Natural killer cell (primary cell): Measurements from ENCODE around the gene HMCN2. TPM values are rescaled to one million over a fixed set of nuclear protein-coding genes. Genes with fewer than 3 reads are reported as not detected.

ENCODE experiments used
- ATAC-seq, 3 donors: fragments of 150-1000 bp in 2 of 3; fragments of 200-7000 bp in 1 of 3; cut with Tn5 transposase; 1 replicate in 1 of 3; 2 replicates in 2 of 3; pipeline ENCODE4 v1.10.0; 2021; ENCODE audit warnings: mild to moderate bottlenecking in 2 of 3, moderate library complexity in 2 of 3
- DNase-seq, 2 donors: peaks; one replicate each; pipeline versions ENCODE4 v3.0.0 to v3.0.0-alpha.2; 2013 to 2021; ENCODE audit warnings: mixed read lengths in 1 of 2
- H3K27ac ChIP-seq: one replicate; pipeline ENCODE4 v1.5.1; 2013; ENCODE audit warnings: mild to moderate bottlenecking, low read length
- H3K27me3 ChIP-seq: one replicate; pipeline ENCODE4 v1.6.1; 2013; ENCODE audit warnings: low read length; ENCODE audit not compliant: control insufficient read depth, insufficient read depth
- H3K36me3 ChIP-seq: one replicate; pipeline ENCODE4 v1.6.1; 2013; ENCODE audit warnings: low read length; ENCODE audit not compliant: control insufficient read depth, insufficient read depth
- H3K4me1 ChIP-seq: one replicate; pipeline ENCODE4 v1.6.1; 2013; ENCODE audit warnings: low read length; ENCODE audit not compliant: control insufficient read depth, insufficient read depth
- H3K4me3 ChIP-seq: one replicate; pipeline ENCODE4 v1.5.1; 2013; ENCODE audit warnings: low read length
- H3K9me3 ChIP-seq: one replicate; pipeline ENCODE4 v1.6.1; 2013; ENCODE audit warnings: low read length; ENCODE audit not compliant: control insufficient read depth, insufficient read depth
- H3K27ac Mint-ChIP-seq, 2 donors: one replicate each; pipeline ENCODE4 v1.8.0; 2022; ENCODE audit warnings: mild to moderate bottlenecking in 2 of 2, mixed read lengths in 2 of 2, moderate library complexity in 1 of 2
- H3K27me3 Mint-ChIP-seq, 2 donors: one replicate each; pipeline ENCODE4 v1.8.0; 2022; ENCODE audit warnings: low read depth in 2 of 2, mixed read lengths in 2 of 2
- H3K36me3 Mint-ChIP-seq: one replicate; pipeline ENCODE4 v1.8.0; 2022; ENCODE audit warnings: mixed read lengths
- H3K4me1 Mint-ChIP-seq, 2 donors: one replicate each; pipeline ENCODE4 v1.8.0; 2022; ENCODE audit warnings: mixed read lengths in 2 of 2
- H3K4me3 Mint-ChIP-seq: one replicate; pipeline ENCODE4 v1.8.0; 2022; ENCODE audit warnings: mild to moderate bottlenecking, moderate library complexity, mixed read lengths
- H3K9me3 Mint-ChIP-seq, 2 donors: one replicate each; pipeline ENCODE4 v1.8.0; 2022; ENCODE audit warnings: mixed read lengths in 2 of 2
- CTCF ChIP-seq: fragments of 200-600 bp; IDR thresholded peaks from one replicate; pipeline ENCODE4 v1.8.0; 2022; ENCODE audit warnings: antibody characterized with exemption
- WGBS: methylation state at CpG from one replicate; pipeline ENCODE4 v1.1.7; 2013; ENCODE audit warnings: missing lambda C conversion rate; ENCODE audit not compliant: insufficient coverage; 5-methylcytosine and 5-hydroxymethylcytosine counted together
- intact Hi-C: fragments of 100-400 bp; cut with micrococcal nuclease; formaldehyde crosslinking; loops from one replicate; pipeline ENCODE4 v1.14.2; 2022
- total RNA-seq, 4 donors: library from RNA; stranded (reverse); fragments of 120-200 nt in 1 of 4; gene quantifications; one replicate each; pipeline versions ENCODE4 v1.2.3 to v1.2.4, GENCODE V29; 2013 to 2022

HMCN2 gene
- total RNA-seq, 3 donors from 2014 or later (not counting 1 experiment from before 2014, with no cell fraction given): not detected

GRCh38 chr9:130402243-130402642 is 136.7 kb downstream of the HMCN2 start:
- Histone ChIP-seq H3K4me3 (no peak overlapping the region), H3K9me3 (no peaks in the 10 kb centered on the region), H3K27me3 (no peaks in the 10 kb centered on the region), H3K4me1 (no peaks in the 10 kb centered on the region), H3K36me3 (no peaks in the 10 kb centered on the region), H3K27ac (no peak overlapping the region)
- Mint-ChIP-seq H3K4me1 (no peaks in the 10 kb centered on the region), H3K4me3 (no peak overlapping the region), H3K9me3 (no peaks in the 10 kb centered on the region), H3K27me3 (no peaks in the 10 kb centered on the region), H3K27ac (no peak overlapping the region), H3K36me3 (no peaks in the 10 kb centered on the region)
- DNase-seq (no peak), ATAC-seq (no peak)
- WGBS: 78% methylated on average over 3 of the region's 3 CpGs
- intact Hi-C loops: no loop called here
- no peak for TF ChIP-seq CTCF

GRCh38 chr9:130402645-130403440 is 137.3 kb downstream of the HMCN2 start:
- Mint-ChIP-seq H3K36me3 (no peaks in the 10 kb centered on the region), H3K27ac (no peak overlapping the region), H3K4me3 (no peak overlapping the region), H3K27me3 (no peaks in the 10 kb centered on the region), H3K9me3 (no peaks in the 10 kb centered on the region), H3K4me1 (no peaks in the 10 kb centered on the region)
- H3K4me3 ChIP-seq: no peak overlapping the region
- H3K9me3 ChIP-seq: no peaks in the 10 kb centered on the region
- no peak for TF ChIP-seq CTCF
- WGBS: 86% methylated on average over 27 of the region's 28 CpGs
- no peaks in the 10 kb centered on the region for H3K27me3 ChIP-seq
- DNase-seq (no peak), ATAC-seq (no peak)
- no peaks in the 10 kb centered on the region for H3K4me1 ChIP-seq
- intact Hi-C loops: no loop called here
- no peaks in the 10 kb centered on the region for H3K36me3 ChIP-seq
- no peak overlapping the region for H3K27ac ChIP-seq

GRCh38 chr9:130405657-130406257 is 140.2 kb downstream of the HMCN2 start:
- no peaks in the 10 kb centered on the region for H3K36me3 ChIP-seq
- intact Hi-C loops: no loop called here
- H3K4me1 ChIP-seq: no peaks in the 10 kb centered on the region
- H3K27ac ChIP-seq: no peak overlapping the region
- DNase-seq: no peak
- no peaks in the 10 kb centered on the region for H3K27me3 ChIP-seq
- H3K27ac Mint-ChIP-seq: no peak overlapping the region
- WGBS: 92% methylated on average over 22 of the region's 22 CpGs
- H3K9me3 ChIP-seq: no peaks in the 10 kb centered on the region
- no peak for TF ChIP-seq CTCF
- no peaks in the 10 kb centered on the region for H3K9me3 Mint-ChIP-seq
- no peaks in the 10 kb centered on the region for H3K27me3 Mint-ChIP-seq
- H3K36me3 Mint-ChIP-seq: no peaks in the 10 kb centered on the region
- no peak overlapping the region for H3K4me3 ChIP-seq
- ATAC-seq: no peak
- no peak overlapping the region for H3K4me3 Mint-ChIP-seq
- no peaks in the 10 kb centered on the region for H3K4me1 Mint-ChIP-seq
